Neural progenitor cell (in vitro differentiated cells): ENCODE results near the gene JMJD8.

Source experiments
- CTCF ChIP-seq: fragments of 200-600 bp; sonication (generic); IDR thresholded peaks from 2 replicates; pipeline ENCODE4 v1.5.1; 2017; ENCODE audit warnings: antibody characterized with exemption, mild to moderate bottlenecking
- EZH2 ChIP-seq: fragments of 200-600 bp; sonication (generic); IDR thresholded peaks from 2 replicates; pipeline ENCODE4 v1.6.1; 2017; ENCODE audit warnings: antibody characterized with exemption, mild to moderate bottlenecking, moderate library complexity
- EZH2phosphoT487 ChIP-seq: fragments of 200-600 bp; sonication (generic); IDR thresholded peaks from 2 replicates; pipeline ENCODE4 v1.6.1; 2017; ENCODE audit warnings: antibody characterized with exemption

GRCh38 chr16:685967-686366, 1.8 kb upstream of the JMJD8 start:
- TF ChIP-seq CTCF (peak; percentile 59), EZH2phosphoT487 (no peak), EZH2 (no peak)
